ENCODE data around the gene DBNDD2.

DNA sequence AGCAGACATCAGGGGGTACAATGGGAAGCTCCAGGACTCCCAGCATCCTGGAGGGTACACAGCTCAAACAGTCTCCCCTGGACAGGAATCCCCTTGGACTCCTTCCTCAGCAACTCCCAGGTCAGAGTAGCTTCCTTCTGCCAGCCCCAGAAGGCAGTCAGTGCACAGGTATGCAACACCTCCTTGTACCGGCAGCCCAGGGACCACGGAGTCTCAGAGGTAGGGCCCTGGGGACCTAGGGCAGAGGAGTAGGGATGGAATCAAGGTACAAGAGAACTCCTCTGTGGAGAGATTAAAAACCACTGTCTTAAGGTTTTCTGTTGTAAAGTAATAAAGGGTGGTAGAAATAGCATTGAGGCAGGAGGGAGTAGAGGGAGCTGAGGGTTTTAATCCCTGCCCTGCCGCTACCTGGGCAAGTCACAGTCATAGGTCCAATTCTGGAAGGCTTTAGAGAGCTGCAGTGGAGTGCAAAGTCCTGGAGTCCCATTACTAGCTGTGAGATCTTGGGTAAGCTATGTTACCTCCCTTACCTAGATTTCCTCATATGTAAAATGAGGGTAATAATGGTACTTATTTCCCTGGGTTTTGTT is 37.4 kb upstream of the DBNDD2 start:
- TF ChIP-seq, protein P1, sequence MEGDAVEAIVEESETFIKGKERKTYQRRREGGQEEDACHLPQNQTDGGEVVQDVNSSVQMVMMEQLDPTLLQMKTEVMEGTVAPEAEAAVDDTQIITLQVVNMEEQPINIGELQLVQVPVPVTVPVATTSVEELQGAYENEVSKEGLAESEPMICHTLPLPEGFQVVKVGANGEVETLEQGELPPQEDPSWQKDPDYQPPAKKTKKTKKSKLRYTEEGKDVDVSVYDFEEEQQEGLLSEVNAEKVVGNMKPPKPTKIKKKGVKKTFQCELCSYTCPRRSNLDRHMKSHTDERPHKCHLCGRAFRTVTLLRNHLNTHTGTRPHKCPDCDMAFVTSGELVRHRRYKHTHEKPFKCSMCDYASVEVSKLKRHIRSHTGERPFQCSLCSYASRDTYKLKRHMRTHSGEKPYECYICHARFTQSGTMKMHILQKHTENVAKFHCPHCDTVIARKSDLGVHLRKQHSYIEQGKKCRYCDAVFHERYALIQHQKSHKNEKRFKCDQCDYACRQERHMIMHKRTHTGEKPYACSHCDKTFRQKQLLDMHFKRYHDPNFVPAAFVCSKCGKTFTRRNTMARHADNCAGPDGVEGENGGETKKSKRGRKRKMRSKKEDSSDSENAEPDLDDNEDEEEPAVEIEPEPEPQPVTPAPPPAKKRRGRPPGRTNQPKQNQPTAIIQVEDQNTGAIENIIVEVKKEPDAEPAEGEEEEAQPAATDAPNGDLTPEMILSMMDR (IDR thresholded peaks at IDR 0.05 in 8 of 11, conservative IDR thresholded peaks at IDR 0.05 in 3 of 11): no peak
- peak in 1 of 3 donors; percentile 14 for TF ChIP-seq POLR2AphosphoS5 (IDR thresholded peaks at IDR 0.05)
